Esophagus squamous epithelium (tissue), 4 donors: ENCODE measurements around the gene PRKCE.

Source experiments
- CTCF ChIP-seq, 6 experiments: fragments of 450-650 bp in 4 of 6; fragments of 200-600 bp in 2 of 6; sonication (generic) in 2 of 6; IDR thresholded peaks; one replicate each; pipeline ENCODE4 v1.5.1; 2016 to 2019; ENCODE audit warnings: antibody characterized with exemption in 6 of 6, mild to moderate bottlenecking in 4 of 6, moderate library complexity in 4 of 6
- POLR2A ChIP-seq, 4 donors: fragments of 450-650 bp; IDR thresholded peaks; one replicate each; pipeline ENCODE4 v1.6.1; 2017; ENCODE audit warnings: antibody characterized with exemption in 4 of 4, mild to moderate bottlenecking in 4 of 4, moderate library complexity in 3 of 4

- TF ChIP-seq CTCF (IDR thresholded peaks at IDR 0.05) (no peak), POLR2A (IDR thresholded peaks at IDR 0.05) (no peak)
These were observed 285.1 kb downstream of the PRKCE start for GRCh38 chr2:45936623-45936979.
